HepG2 (cell line): Measurements from ENCODE around the gene VPS26B. TPM values are rescaled to one million over a fixed set of nuclear protein-coding genes. Genes with fewer than 3 reads are reported as not detected.

Experiments
- ATAC-seq: fragments of 200-7000 bp; cut with Tn5 transposase; 3 replicates; pipeline ENCODE4 v1.9.1; 2020; ENCODE audit warnings: mild to moderate bottlenecking, moderate library complexity
- BruUV-seq: library from RNA; stranded (reverse); fragments of 400-500 nt; replicated peaks from 2 replicates; lab custom pipeline; 2021; lab: Mats Ljungman, UMichigan
- CTCF ChIA-PET: fragments of 300-600 bp; formaldehyde crosslinking; extraction: SDS; loops from one replicate; lab custom pipeline; 2021; ENCODE audit warnings: low total read pairs, inconsistent platforms, low intra/inter-chr PET ratio; lab: Yijun Ruan, JAX
- POLR2A ChIA-PET: fragments of 350-600 bp; sonication (Branson Sonifier 250); formaldehyde crosslinking; loops from one replicate; lab custom pipeline; 2020; ENCODE audit warnings: antibody characterized with exemption, inconsistent platforms; lab: Yijun Ruan, JAX
- DNase-seq: peaks from one replicate; pipeline ENCODE4 v3.0.0-alpha.2; 2015; ENCODE audit warnings: low spot score
- FAIRE-seq: peaks from 3 replicates; lab custom pipeline; 2011; peaks lifted over from hg19 to GRCh38; lab: Jason Lieb, UNC
- H2AFZ ChIP-seq: one replicate; pipeline ENCODE4 v1.6.1; 2011; ENCODE audit warnings: low read length, inconsistent platforms
- H3K27ac ChIP-seq: fragments of 300-600 bp; 3 replicates; pipeline ENCODE4 v1.8.0; 2011; ENCODE audit warnings: mixed run types, mild to moderate bottlenecking, mixed read lengths, low read length, inconsistent platforms; ENCODE audit not compliant: insufficient read depth; ENCODE audit errors: extremely low read length
- H3K27me3 ChIP-seq, 2 experiments: fragments of 200-600 bp in 1 of 2; 2 replicates in 1 of 2; 3 replicates in 1 of 2; pipeline versions ENCODE4 v1.6.0 to v1.8.0; 2011; ENCODE audit warnings: low read length in 2 of 2, mild to moderate bottlenecking in 2 of 2, moderate library complexity in 2 of 2, inconsistent platforms in 1 of 2; ENCODE audit not compliant: insufficient read depth in 2 of 2, control insufficient read depth in 1 of 2
- H3K36me3 ChIP-seq, 2 experiments: fragments of 200-600 bp in 1 of 2; replicated peaks in 1 of 2; 2 replicates in 1 of 2; 3 replicates in 1 of 2; pipeline versions ENCODE4 v1.5.1 to v1.8.0; 2011; ENCODE audit warnings: low read length in 2 of 2, inconsistent platforms in 1 of 2; ENCODE audit not compliant: insufficient read depth in 2 of 2, control insufficient read depth in 1 of 2
- H3K4me1 ChIP-seq: 2 replicates; pipeline ENCODE4 v1.5.1; 2012; ENCODE audit warnings: low read length, inconsistent platforms; ENCODE audit not compliant: insufficient read depth
- H3K4me2 ChIP-seq: 2 replicates; pipeline ENCODE4 v1.6.0; 2011; ENCODE audit warnings: low read depth, low read length, inconsistent platforms
- H3K4me3 ChIP-seq, 3 experiments: fragments of 200-600 bp in 1 of 3; sonication (generic), shearing (Covaris generic) in 1 of 3; replicated peaks in 1 of 3; 2 replicates each; pipeline ENCODE4 v1.5.1; 2011 to 2016; ENCODE audit warnings: low read length in 3 of 3, inconsistent platforms in 2 of 3, low read depth in 2 of 3, mild to moderate bottlenecking in 2 of 3, control low read depth in 1 of 3, mixed read lengths in 1 of 3; ENCODE audit not compliant: insufficient read depth in 1 of 3
- H3K79me2 ChIP-seq: one replicate; pipeline ENCODE4 v1.6.1; 2011; ENCODE audit warnings: low read length, inconsistent platforms; ENCODE audit not compliant: insufficient read depth
- H3K9ac ChIP-seq: 2 replicates; pipeline ENCODE4 v1.6.0; 2011; ENCODE audit warnings: mild to moderate bottlenecking, low read depth, low read length, inconsistent platforms; ENCODE audit not compliant: insufficient read depth
- H3K9me3 ChIP-seq: 2 replicates; pipeline ENCODE4 v1.5.1; 2012; ENCODE audit warnings: mild to moderate bottlenecking, low read length
- H4K20me1 ChIP-seq: 2 replicates; pipeline ENCODE4 v1.6.0; 2011; ENCODE audit warnings: inconsistent platforms, mild to moderate bottlenecking, low read length, moderate library complexity; ENCODE audit not compliant: insufficient read depth
- KLF11 ChIP-seq: IDR thresholded peaks from 2 replicates; pipeline ENCODE4 v1.6.1; 2016; ENCODE audit warnings: missing compliant biosample characterization
- NFE2L1 ChIP-seq: sonication (generic); formaldehyde crosslinking; IDR thresholded peaks from 2 replicates; pipeline ENCODE4 v1.4.0; 2020; ENCODE audit warnings: missing genetic modification reagents, mild to moderate bottlenecking, borderline replicate concordance
- NR2F2 ChIP-seq: IDR thresholded peaks from 2 replicates; pipeline ENCODE4 v1.6.1; 2012; ENCODE audit warnings: low read depth, inconsistent platforms, borderline replicate concordance
- POLR2AphosphoS5 ChIP-seq: IDR thresholded peaks from 2 replicates; pipeline ENCODE4 v1.6.1; 2012; ENCODE audit warnings: low read depth, low read length
- RNF219 ChIP-seq: sonication (generic); formaldehyde crosslinking; IDR thresholded peaks from 2 replicates; pipeline ENCODE4 v1.5.0; 2020; ENCODE audit warnings: mild to moderate bottlenecking, missing genetic modification reagents
- SMYD3 ChIP-seq: sonication (generic); formaldehyde crosslinking; IDR thresholded peaks from 2 replicates; pipeline ENCODE4 v1.8.1; 2023; ENCODE audit warnings: mild to moderate bottlenecking, missing genetic modification reagents
- TOE1 ChIP-seq: sonication (generic); formaldehyde crosslinking; IDR thresholded peaks from 2 replicates; pipeline ENCODE4 v1.4.0; 2020; ENCODE audit warnings: mild to moderate bottlenecking, missing genetic modification reagents
- ZNF180 ChIP-seq: sonication (generic); formaldehyde crosslinking; IDR thresholded peaks from 2 replicates; pipeline ENCODE4 v1.4.0; 2020; ENCODE audit warnings: low read depth, missing genetic modification reagents, borderline replicate concordance
- WGBS: methylation state at CpG from one replicate; pipeline ENCODE4 v1.1.6; 2017; ENCODE audit warnings: low lambda C conversion rate; 5-methylcytosine and 5-hydroxymethylcytosine counted together
- in situ Hi-C: cut with HindIII; loops from 2 replicates; pipeline ENCODE4 v1.10.0; 2017; ENCODE audit warnings: low pct_unique_long_range_greater_than_20kb; ENCODE audit not compliant: extremely low pct_ligation_motif_present
- intact Hi-C: fragments of 100-400 bp; cut with micrococcal nuclease; formaldehyde crosslinking; loops from one replicate; pipeline ENCODE4 v1.10.0; 2022; ENCODE audit not compliant: unreplicated experiment
- polyA plus RNA-seq, 8 experiments: library from polyadenylated mRNA; depleted of rRNA in 3 of 8; stranded (reverse) in 7 of 8; unstranded in 1 of 8; fragments of >200 nt; fragmentation: Illumina TruSeq in 4 of 8; extraction: Trizol in 4 of 8; gene quantifications; 2 replicates each; pipeline versions ENCODE4 v1.2.1 to v1.2.3, GENCODE V29; 2011 to 2016; ENCODE audit warnings: low read depth in 4 of 8, missing spikeins in 1 of 8, mixed read lengths in 1 of 8; ENCODE audit not compliant: insufficient read depth in 1 of 8
- total RNA-seq, 5 experiments: library from RNA; depleted of rRNA; stranded (reverse); fragments of >200 nt; fragmentation: Illumina TruSeq; extraction: Trizol; gene quantifications; 2 replicates each; pipeline ENCODE4 v1.2.3, GENCODE V29; 2016; ENCODE audit warnings: low read depth in 1 of 5
- TF ChIP-seq, protein P1 (sequence below): sonication (generic); formaldehyde crosslinking; conservative IDR thresholded peaks from 2 replicates; pipeline ENCODE4 v1.4.0; 2020; ENCODE audit warnings: missing genetic modification reagents
- TF ChIP-seq, protein P2 (sequence below): sonication (generic); formaldehyde crosslinking; IDR thresholded peaks from 2 replicates; pipeline ENCODE4 v1.5.1; 2020; ENCODE audit warnings: missing genetic modification reagents, mild to moderate bottlenecking, borderline replicate concordance
- TF ChIP-seq, protein P3 (sequence below): sonication (generic); formaldehyde crosslinking; conservative IDR thresholded peaks from 2 replicates; pipeline ENCODE4 v1.4.0; 2020; ENCODE audit warnings: mild to moderate bottlenecking, missing genetic modification reagents, moderate library complexity
- TF ChIP-seq, protein P4 (sequence below): sonication (generic); formaldehyde crosslinking; IDR thresholded peaks from 2 replicates; pipeline ENCODE4 v1.8.1; 2022; ENCODE audit warnings: mild to moderate bottlenecking, missing genetic modification reagents

Gene VPS26B
- total and polyA plus RNA-seq, 2 of the 13 experiments (the other 11 are each of a cell fraction or from before 2014, with no cell fraction given), result 20.2 to 23.2 TPM

DNA sequence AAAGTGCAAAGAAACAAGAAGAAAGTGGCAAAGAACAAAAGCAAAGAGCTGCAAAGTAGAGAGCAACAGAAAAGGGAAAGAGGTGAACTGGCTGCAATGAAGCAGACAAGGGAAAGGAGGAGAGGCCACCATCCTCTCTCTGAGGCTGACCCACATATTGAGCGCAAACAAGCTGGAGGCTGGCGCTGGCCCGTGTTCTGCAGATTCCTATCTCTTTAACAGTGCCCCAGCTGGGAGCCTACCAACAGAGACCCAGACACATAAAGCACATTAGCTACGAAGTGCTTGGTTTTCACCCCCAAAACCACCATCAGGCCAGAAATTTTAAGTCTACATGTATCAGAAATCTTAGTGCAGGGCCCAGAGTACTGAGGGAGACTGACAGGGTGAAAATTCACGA is 18.3 kb upstream of the VPS26B start:
- 89% methylated on average over 4 of the region's 5 CpGs for WGBS
- Histone ChIP-seq H4K20me1 (no peaks in the 10 kb centered on the region), H3K4me2 (no peak overlapping the region), H3K27ac (no peak overlapping the region), H3K9ac (no peak overlapping the region), H3K9me3 (no peaks in the 10 kb centered on the region), H3K4me3 (no peak overlapping the region), H2AFZ (no peak overlapping the region), H3K4me1 (no peaks in the 10 kb centered on the region), H3K79me2 (no peaks in the 10 kb centered on the region), H3K36me3 (peaks cover 14 to 87% of the 10 kb centered on the region in 2 experiments), H3K27me3 (no peaks in the 10 kb centered on the region)
- no TSS peak for BruUV-seq
- DNase-seq (no peak), FAIRE-seq (no peak), ATAC-seq (no peak)
- intact Hi-C loops (loop anchor here (2.0 kb wide), 1 partner anchor 19 kb away; the partner anchor contains the start of gene VPS26B), in situ Hi-C loops (no loop called here)
- POLR2A ChIA-PET, result interaction anchor here (4.1 kb wide), 1 partner anchor 18 kb away, joined by 17 read pairs; the partner anchor contains the start of genes NCAPD3 and VPS26B
- CTCF ChIA-PET, result no interaction called here
- TF ChIP-seq, protein P1, sequence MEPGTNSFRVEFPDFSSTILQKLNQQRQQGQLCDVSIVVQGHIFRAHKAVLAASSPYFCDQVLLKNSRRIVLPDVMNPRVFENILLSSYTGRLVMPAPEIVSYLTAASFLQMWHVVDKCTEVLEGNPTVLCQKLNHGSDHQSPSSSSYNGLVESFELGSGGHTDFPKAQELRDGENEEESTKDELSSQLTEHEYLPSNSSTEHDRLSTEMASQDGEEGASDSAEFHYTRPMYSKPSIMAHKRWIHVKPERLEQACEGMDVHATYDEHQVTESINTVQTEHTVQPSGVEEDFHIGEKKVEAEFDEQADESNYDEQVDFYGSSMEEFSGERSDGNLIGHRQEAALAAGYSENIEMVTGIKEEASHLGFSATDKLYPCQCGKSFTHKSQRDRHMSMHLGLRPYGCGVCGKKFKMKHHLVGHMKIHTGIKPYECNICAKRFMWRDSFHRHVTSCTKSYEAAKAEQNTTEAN, result no peak
- TF ChIP-seq ZNF180 (CRISPR knock-in tag) (no peak), NR2F2 (no peak), RNF219 (CRISPR knock-in tag) (no peak), TOE1 (CRISPR knock-in tag) (no peak), SMYD3 (no peak), NFE2L1 (CRISPR knock-in tag) (no peak), KLF11 (no peak), POLR2AphosphoS5 (no peak)
- TF ChIP-seq, protein P2, sequence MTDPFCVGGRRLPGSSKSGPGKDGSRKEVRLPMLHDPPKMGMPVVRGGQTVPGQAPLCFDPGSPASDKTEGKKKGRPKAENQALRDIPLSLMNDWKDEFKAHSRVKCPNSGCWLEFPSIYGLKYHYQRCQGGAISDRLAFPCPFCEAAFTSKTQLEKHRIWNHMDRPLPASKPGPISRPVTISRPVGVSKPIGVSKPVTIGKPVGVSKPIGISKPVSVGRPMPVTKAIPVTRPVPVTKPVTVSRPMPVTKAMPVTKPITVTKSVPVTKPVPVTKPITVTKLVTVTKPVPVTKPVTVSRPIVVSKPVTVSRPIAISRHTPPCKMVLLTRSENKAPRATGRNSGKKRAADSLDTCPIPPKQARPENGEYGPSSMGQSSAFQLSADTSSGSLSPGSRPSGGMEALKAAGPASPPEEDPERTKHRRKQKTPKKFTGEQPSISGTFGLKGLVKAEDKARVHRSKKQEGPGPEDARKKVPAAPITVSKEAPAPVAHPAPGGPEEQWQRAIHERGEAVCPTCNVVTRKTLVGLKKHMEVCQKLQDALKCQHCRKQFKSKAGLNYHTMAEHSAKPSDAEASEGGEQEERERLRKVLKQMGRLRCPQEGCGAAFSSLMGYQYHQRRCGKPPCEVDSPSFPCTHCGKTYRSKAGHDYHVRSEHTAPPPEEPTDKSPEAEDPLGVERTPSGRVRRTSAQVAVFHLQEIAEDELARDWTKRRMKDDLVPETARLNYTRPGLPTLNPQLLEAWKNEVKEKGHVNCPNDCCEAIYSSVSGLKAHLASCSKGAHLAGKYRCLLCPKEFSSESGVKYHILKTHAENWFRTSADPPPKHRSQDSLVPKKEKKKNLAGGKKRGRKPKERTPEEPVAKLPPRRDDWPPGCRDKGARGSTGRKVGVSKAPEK (CRISPR knock-in tag), result no peak
- TF ChIP-seq, protein P3, sequence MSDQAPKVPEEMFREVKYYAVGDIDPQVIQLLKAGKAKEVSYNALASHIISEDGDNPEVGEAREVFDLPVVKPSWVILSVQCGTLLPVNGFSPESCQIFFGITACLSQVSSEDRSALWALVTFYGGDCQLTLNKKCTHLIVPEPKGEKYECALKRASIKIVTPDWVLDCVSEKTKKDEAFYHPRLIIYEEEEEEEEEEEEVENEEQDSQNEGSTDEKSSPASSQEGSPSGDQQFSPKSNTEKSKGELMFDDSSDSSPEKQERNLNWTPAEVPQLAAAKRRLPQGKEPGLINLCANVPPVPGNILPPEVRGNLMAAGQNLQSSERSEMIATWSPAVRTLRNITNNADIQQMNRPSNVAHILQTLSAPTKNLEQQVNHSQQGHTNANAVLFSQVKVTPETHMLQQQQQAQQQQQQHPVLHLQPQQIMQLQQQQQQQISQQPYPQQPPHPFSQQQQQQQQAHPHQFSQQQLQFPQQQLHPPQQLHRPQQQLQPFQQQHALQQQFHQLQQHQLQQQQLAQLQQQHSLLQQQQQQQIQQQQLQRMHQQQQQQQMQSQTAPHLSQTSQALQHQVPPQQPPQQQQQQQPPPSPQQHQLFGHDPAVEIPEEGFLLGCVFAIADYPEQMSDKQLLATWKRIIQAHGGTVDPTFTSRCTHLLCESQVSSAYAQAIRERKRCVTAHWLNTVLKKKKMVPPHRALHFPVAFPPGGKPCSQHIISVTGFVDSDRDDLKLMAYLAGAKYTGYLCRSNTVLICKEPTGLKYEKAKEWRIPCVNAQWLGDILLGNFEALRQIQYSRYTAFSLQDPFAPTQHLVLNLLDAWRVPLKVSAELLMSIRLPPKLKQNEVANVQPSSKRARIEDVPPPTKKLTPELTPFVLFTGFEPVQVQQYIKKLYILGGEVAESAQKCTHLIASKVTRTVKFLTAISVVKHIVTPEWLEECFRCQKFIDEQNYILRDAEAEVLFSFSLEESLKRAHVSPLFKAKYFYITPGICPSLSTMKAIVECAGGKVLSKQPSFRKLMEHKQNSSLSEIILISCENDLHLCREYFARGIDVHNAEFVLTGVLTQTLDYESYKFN (CRISPR knock-in tag), result no peak
- TF ChIP-seq, protein P4, sequence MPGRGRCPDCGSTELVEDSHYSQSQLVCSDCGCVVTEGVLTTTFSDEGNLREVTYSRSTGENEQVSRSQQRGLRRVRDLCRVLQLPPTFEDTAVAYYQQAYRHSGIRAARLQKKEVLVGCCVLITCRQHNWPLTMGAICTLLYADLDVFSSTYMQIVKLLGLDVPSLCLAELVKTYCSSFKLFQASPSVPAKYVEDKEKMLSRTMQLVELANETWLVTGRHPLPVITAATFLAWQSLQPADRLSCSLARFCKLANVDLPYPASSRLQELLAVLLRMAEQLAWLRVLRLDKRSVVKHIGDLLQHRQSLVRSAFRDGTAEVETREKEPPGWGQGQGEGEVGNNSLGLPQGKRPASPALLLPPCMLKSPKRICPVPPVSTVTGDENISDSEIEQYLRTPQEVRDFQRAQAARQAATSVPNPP (CRISPR knock-in tag), result no peak
